ENCODE results near the gene NLRP1. TPM values are rescaled to one million over a fixed set of nuclear protein-coding genes. Genes with fewer than 3 reads are reported as not detected.

NLRP1 gene
- total RNA-seq, 2 experiments from 2014 or later, result 254 to 258 TPM

GRCh38 chr17:5478992-5479391, 105.3 kb downstream of the NLRP1 start:
- Mint-ChIP-seq H3K27me3 (no peaks in the 10 kb centered on the region), H3K36me3 (ENCODE audit: low read depth) (peaks cover 99% of the 10 kb centered on the region), H3K9me3 (no peaks in the 10 kb centered on the region), H3K4me3 (no peak overlapping the region), H3K4me1 (ENCODE audit: low read depth) (peaks cover 36% of the 10 kb centered on the region), H3K27ac (no peak overlapping the region)
- TF ChIP-seq CTCF (IDR thresholded peaks at IDR 0.05), result no peak
- Histone ChIP-seq H3K4me1 (ENCODE audit: insufficient read depth, low read length) (no peaks in the 10 kb centered on the region), H3K27ac (ENCODE audit: low read depth in 1 of 2, low read length in 2 of 2) (no peak overlapping the region), H3K36me3 (ENCODE audit: insufficient read depth, low read length) (peaks cover 89% of the 10 kb centered on the region), H3K9me3 (ENCODE audit: control insufficient read depth in 1 of 2, insufficient read depth in 1 of 2, low read length in 2 of 2) (no peaks in the 10 kb centered on the region), H3K4me3 (ENCODE audit: low read length) (no peak overlapping the region), H3K27me3 (ENCODE audit: control insufficient read depth in 1 of 2, insufficient read depth in 2 of 2, low read length in 2 of 2) (no peaks in the 10 kb centered on the region)
- ChIA-PET CTCF (no interaction called here), POLR2A (no interaction called here)
- no peak for ATAC-seq (ENCODE audit: poor library complexity)
- intact Hi-C loops (cut with DNase I, micrococcal nuclease), result no loop called here
- no peak for DNase-seq

GRCh38 chr17:5473906-5474305, 110.4 kb downstream of the NLRP1 start:
- ATAC-seq (ENCODE audit: poor library complexity) (no peak), DNase-seq (no peak)
- H3K27me3 ChIP-seq (ENCODE audit: control insufficient read depth in 1 of 2, insufficient read depth in 2 of 2, low read length in 2 of 2), result no peaks in the 10 kb centered on the region
- H3K27ac Mint-ChIP-seq, result no peak overlapping the region
- intact Hi-C loops (cut with DNase I, micrococcal nuclease), result no loop called here
- H3K4me1 Mint-ChIP-seq (ENCODE audit: low read depth), result peaks cover 17% of the 10 kb centered on the region
- H3K36me3 ChIP-seq (ENCODE audit: insufficient read depth, low read length), result peaks cover 63% of the 10 kb centered on the region
- CTCF ChIA-PET, result interaction anchor here (2.1 kb wide), 1 partner anchor 35 kb away, joined by 6 read pairs; the partner anchor contains the start of gene C1QBP
- no peaks in the 10 kb centered on the region for H3K9me3 ChIP-seq (ENCODE audit: control insufficient read depth in 1 of 2, insufficient read depth in 1 of 2, low read length in 2 of 2)
- POLR2A ChIA-PET, result interaction anchor here (0.6 to 1.5 kb wide), 2 partner anchors 12 to 627 kb away, joined by 3 to 6 read pairs; partner anchors contain the start of genes DERL2 and MIS12
- no peak overlapping the region for H3K27ac ChIP-seq (ENCODE audit: low read depth in 1 of 2, low read length in 2 of 2)
- H3K36me3 Mint-ChIP-seq (ENCODE audit: low read depth), result peaks cover 73% of the 10 kb centered on the region
- H3K4me1 ChIP-seq (ENCODE audit: insufficient read depth, low read length), result peaks cover 5% of the 10 kb centered on the region
- H3K9me3 Mint-ChIP-seq, result no peaks in the 10 kb centered on the region
- H3K27me3 Mint-ChIP-seq, result no peaks in the 10 kb centered on the region
- H3K4me3 Mint-ChIP-seq, result no peak overlapping the region
- H3K4me3 ChIP-seq (ENCODE audit: low read length), result no peak overlapping the region
- no peak for TF ChIP-seq CTCF (IDR thresholded peaks at IDR 0.05)

- peaks cover 16% of the 10 kb centered on the region for H3K4me1 ChIP-seq (ENCODE audit: insufficient read depth, low read length)
- H3K36me3 ChIP-seq (ENCODE audit: insufficient read depth, low read length), result peaks cover 50% of the 10 kb centered on the region
- no peaks in the 10 kb centered on the region for H3K27me3 ChIP-seq (ENCODE audit: control insufficient read depth in 1 of 2, insufficient read depth in 2 of 2, low read length in 2 of 2)
- Mint-ChIP-seq H3K36me3 (ENCODE audit: low read depth) (peaks cover 59% of the 10 kb centered on the region), H3K9me3 (no peaks in the 10 kb centered on the region), H3K4me1 (ENCODE audit: low read depth) (peaks cover 26% of the 10 kb centered on the region), H3K27me3 (no peaks in the 10 kb centered on the region), H3K4me3 (no peak overlapping the region), H3K27ac (no peak overlapping the region)
- no peak overlapping the region for H3K4me3 ChIP-seq (ENCODE audit: low read length)
- ChIA-PET POLR2A (no interaction called here), CTCF (no interaction called here)
- intact Hi-C loops (cut with DNase I, micrococcal nuclease), result no loop called here
- no peak overlapping the region for H3K27ac ChIP-seq (ENCODE audit: low read depth in 1 of 2, low read length in 2 of 2)
- TF ChIP-seq CTCF (IDR thresholded peaks at IDR 0.05), result no peak
- ATAC-seq (ENCODE audit: poor library complexity), result no peak
- no peaks in the 10 kb centered on the region for H3K9me3 ChIP-seq (ENCODE audit: control insufficient read depth in 1 of 2, insufficient read depth in 1 of 2, low read length in 2 of 2)
- no peak for DNase-seq
Measured at GRCh38 chr17:5472511-5472910, 111.8 kb downstream of the NLRP1 start.
